GM10248 (cell line): ENCODE measurements around the gene KDM8.
A peak's percentile ranks its signal among the peaks of the same experiment; 100 is the strongest.
"Not testable (repeated sequence)": the region's sequence is repeated elsewhere in the genome, so short reads cannot be mapped to it uniquely, and the experiment has no call there.

Source experiments
- CTCF ChIA-PET: fragments of 300-600 bp; sonication (Branson Sonifier 250); formaldehyde crosslinking; extraction: SDS; loops from one replicate; lab custom pipeline; 2021; ENCODE audit warnings: antibody characterized with exemption; lab: Yijun Ruan, JAX
- POLR2A ChIA-PET: fragments of 350-650 bp; sonication (Branson Sonifier 250); formaldehyde crosslinking; extraction: SDS; loops from one replicate; lab custom pipeline; 2020; ENCODE audit warnings: antibody characterized with exemption; lab: Yijun Ruan, JAX
- DNase-seq: peaks from one replicate; pipeline ENCODE4 v3.0.0; 2012; ENCODE audit errors: extremely low spot score
- TF ChIP-seq, protein P1 (sequence below): IDR thresholded peaks from 2 replicates; pipeline ENCODE4 v1.5.1; 2012; ENCODE audit warnings: mild to moderate bottlenecking, low read depth; ENCODE audit errors: extremely low read depth, missing control alignments, control extremely low read depth

Gene KDM8

DNA sequence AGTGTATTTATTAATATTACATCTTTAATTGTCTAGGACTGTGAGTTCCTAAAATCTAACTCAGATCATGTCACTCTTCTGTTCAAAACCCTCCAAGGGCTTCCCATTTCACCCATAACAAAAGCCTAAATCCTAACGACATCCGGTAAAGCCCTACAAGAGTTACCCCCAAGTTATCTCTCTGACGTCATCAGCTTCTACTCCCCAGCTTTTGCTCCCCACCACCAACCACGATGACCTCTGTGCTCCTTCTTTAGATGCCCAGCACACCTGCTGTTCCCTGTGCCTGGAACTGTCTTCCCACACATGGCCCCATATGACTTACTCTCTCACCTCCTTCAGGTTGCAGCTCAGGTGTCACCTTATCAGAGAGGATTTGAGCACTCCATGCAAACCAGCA, 6.3 kb upstream of the KDM8 start:
- CTCF ChIA-PET = interaction anchor here (1.2 to 8.5 kb wide), 3 partner anchors 18 to 151 kb away, joined by 3 to 57 read pairs (median 3); no protein-coding TSS in a partner anchor
- TF ChIP-seq, protein P1, sequence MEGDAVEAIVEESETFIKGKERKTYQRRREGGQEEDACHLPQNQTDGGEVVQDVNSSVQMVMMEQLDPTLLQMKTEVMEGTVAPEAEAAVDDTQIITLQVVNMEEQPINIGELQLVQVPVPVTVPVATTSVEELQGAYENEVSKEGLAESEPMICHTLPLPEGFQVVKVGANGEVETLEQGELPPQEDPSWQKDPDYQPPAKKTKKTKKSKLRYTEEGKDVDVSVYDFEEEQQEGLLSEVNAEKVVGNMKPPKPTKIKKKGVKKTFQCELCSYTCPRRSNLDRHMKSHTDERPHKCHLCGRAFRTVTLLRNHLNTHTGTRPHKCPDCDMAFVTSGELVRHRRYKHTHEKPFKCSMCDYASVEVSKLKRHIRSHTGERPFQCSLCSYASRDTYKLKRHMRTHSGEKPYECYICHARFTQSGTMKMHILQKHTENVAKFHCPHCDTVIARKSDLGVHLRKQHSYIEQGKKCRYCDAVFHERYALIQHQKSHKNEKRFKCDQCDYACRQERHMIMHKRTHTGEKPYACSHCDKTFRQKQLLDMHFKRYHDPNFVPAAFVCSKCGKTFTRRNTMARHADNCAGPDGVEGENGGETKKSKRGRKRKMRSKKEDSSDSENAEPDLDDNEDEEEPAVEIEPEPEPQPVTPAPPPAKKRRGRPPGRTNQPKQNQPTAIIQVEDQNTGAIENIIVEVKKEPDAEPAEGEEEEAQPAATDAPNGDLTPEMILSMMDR = no peak
- DNase-seq = no peak
- POLR2A ChIA-PET = no interaction called here

- TF ChIP-seq, protein P1 = no peak
- DNase-seq = no peak
- ChIA-PET CTCF (interaction anchor here (1.6 to 8.5 kb wide), 5 partner anchors 8 to 169 kb away, joined by 3 to 57 read pairs (median 9); no protein-coding TSS in a partner anchor), POLR2A (interaction anchor here (0.6 kb wide), 1 partner anchor 1940 kb away, joined by 3 read pairs; no protein-coding TSS in a partner anchor)
These were observed 4.7 kb upstream of the KDM8 start for GRCh38 chr16:27198451-27199234.

- DNase-seq = no peak
- ChIA-PET POLR2A (interaction anchor here (0.6 kb wide), 1 partner anchor 1941 kb away, joined by 3 read pairs; no protein-coding TSS in a partner anchor), CTCF (interaction anchor here (1.6 to 8.5 kb wide), 5 partner anchors 9 to 168 kb away, joined by 3 to 57 read pairs (median 9); no protein-coding TSS in a partner anchor)
- TF ChIP-seq, protein P1 = no peak
These were observed 4.1 kb upstream of the KDM8 start for GRCh38 chr16:27199235-27199586.

DNA sequence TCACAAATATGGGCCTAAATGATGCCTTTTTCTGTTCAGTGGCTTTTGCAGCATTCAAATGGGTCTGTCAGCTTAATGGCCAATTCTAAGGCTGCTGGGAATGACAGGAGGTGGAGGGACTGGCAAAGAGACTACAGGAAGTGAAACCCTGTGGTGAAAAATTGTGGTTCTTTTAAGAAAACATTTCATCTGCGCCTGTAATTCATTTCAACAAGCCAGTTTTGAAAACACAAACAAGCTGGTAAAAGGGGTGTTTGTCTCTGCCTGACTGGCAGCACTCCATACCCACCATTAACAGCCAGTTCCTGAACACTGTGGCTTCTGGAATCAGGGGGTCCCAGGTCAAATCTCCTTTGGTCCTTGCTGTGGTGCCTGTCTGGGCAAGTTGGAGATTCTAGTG, 3.6 kb upstream of the KDM8 start:
- POLR2A ChIA-PET = no interaction called here
- TF ChIP-seq, protein P1 = no peak
- CTCF ChIA-PET = interaction anchor here (1.6 to 8.5 kb wide), 5 partner anchors 9 to 168 kb away, joined by 3 to 57 read pairs (median 9); no protein-coding TSS in a partner anchor
- DNase-seq = peak; percentile 58

- POLR2A ChIA-PET, CTCF ChIA-PET, DNase-seq: not testable (repeated sequence)
These were observed 2.4 kb upstream of the KDM8 start for GRCh38 chr16:27200914-27201313.

DNA sequence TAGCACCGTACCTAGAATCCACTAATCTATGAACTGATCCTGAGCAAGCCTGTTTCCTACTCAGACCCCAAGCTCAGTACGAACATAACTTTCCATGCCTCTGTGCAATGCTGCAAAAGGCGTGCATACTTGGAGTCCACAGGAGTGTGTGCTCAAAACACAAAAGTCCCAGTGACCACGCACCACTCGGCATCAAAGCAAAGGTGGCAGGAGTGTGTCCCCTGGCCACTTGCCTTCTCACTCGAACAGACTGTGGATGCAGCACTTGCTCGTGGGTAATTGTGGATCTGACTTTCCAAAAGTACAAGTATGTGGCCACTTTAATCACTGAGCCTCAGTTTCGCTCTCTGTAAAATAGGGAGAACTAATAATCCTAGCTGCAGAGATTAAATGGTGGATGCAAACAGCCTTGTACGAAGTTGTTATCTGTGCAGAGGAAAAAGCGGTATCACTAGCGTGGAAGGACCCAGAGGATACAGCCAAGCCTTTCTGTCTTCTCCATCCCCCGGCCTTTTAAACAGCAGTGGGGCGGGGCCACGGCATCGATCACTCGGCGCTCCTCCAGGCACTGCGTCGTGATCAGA, 311 bp upstream of the KDM8 start:
- ChIA-PET CTCF (interaction anchor here (0.9 to 4.6 kb wide), 8 partner anchors 10 to 215 kb away, joined by 3 to 31 read pairs (median 4); no protein-coding TSS in a partner anchor), POLR2A (interaction anchor here (0.6 to 1.0 kb wide), 3 partner anchors 29 to 238 kb away, joined by 3 to 4 read pairs (median 3); no protein-coding TSS in a partner anchor)
- TF ChIP-seq, protein P1 = no peak
- peak; percentile 83 for DNase-seq
